ENCODE data around the gene VWA7.
"Not testable (repeated sequence)": the region's sequence is repeated elsewhere in the genome, so short reads cannot be mapped to it uniquely, and the experiment has no call there.

Gene VWA7

GRCh38 chr6:31801031-31801927 lies 24.2 kb upstream of the VWA7 start:
- DNase-seq (ENCODE audit: low read depth) = not testable (repeated sequence)

GRCh38 chr6:31799781-31800180 lies 22.7 kb upstream of the VWA7 start:
- no peak for DNase-seq (ENCODE audit: low read depth)

- DNase-seq (ENCODE audit: low read depth) = no peak
These were observed 20.5 kb upstream of the VWA7 start for GRCh38 chr6:31797588-31797987.

DNA sequence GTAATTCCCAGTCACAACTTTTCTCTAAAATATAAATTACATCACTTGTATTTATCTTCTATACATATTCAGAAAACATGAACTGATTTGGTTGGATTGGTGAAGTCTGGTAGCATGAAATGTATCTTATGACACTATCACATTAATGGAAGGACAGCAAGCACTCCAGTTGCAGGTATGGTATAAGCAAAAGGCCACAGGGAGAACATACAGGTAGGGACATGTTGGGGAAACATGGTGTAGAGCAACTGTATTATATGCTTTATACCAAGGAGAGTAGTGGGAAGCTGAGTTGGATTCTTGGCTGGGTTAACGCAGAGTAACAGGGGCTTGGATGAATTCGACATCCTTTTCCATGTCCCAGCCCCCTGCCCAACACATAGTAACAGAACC lies 19.9 kb upstream of the VWA7 start:
- no peak for DNase-seq (ENCODE audit: low read depth)

DNA sequence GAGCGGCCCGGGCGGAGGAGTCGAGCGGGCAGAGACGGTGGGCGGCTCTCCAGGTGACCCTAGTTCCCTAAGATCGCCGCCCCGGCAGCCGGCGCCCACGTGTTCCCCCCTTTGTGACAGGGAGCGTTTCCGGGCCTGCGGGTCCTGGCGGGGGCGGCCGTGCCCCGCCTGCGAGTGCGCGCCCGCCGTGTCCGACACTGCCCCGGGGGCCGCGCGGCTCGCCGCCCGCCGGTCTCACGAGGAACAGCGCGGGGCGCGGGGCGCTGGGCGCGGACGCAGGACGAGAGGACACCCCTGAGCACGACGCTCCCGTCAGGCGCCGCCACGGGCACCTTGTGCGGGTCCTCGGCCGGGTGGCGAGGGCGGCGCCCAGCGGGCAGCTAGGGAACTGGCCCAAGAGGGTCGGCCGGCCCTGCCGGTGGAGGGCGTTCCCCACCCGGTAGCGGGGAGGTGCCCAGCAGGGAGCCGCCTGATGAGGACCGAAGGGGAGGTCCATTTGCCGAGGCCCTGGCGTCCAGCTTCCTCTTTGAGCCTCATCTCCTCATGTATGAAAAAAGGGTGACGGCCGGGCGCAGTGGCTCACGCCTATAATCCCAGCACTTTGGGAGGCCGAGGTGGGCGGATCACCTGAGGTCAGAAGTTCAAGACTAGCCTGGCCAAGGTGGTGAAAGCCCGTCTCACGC lies 18.6 kb upstream of the VWA7 start, which contains the start of gene VARS1:
Gene VARS1 (minus strand): TSS at position 137 of the 683 bp plus-strand sequence. CDS start 535 bp downstream, outside the sequence.
- DNase-seq (ENCODE audit: low read depth) = peak; percentile 73

DNA sequence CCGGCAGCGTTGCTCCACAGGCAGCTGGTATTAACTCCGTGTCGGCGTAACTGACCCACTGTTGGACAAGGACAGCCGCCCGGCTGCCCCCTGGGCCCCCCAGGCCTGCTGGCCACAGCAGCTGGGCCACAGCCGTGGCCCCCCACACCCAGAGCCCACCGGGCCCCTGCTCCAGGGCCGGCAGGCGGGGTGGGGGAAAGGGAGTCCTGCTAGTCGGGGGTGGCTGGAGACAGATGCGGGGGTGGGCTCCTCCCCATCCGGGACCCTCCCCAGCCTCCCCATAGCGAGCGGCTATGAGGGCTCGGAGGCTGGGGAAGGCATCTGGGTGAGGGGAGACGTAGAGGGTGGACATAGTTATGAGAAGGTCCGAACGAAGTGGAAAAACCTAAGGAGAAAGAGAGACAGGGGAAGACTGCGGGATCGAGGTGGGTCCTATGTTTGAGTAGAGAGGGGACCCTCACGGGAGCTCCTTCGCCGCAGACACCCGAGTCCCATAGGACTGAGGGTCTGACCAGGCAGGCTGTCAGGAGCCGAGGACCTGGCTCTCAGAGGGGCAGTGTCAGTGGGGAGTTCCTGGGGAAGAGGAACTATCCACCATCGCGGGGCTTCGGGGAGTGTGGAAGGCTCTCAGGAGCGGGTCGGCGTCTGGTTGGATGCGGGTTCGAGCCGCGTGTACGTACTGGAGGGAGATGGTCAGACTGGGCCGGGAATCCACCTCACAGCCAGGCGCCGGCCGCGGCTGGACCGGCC lies 17.9 kb upstream of the VWA7 start:
- DNase-seq (ENCODE audit: low read depth) = no peak

GRCh38 chr6:31794294-31794865 lies 17.3 kb upstream of the VWA7 start:
- no peak for DNase-seq (ENCODE audit: low read depth)

GRCh38 chr6:31793927-31794245 lies 16.8 kb upstream of the VWA7 start:
- not testable (repeated sequence) for DNase-seq (ENCODE audit: low read depth)

- no peak for DNase-seq (ENCODE audit: low read depth)
These were observed 15.6 kb upstream of the VWA7 start for GRCh38 chr6:31792761-31793171.

GRCh38 chr6:31792090-31792374 lies 14.9 kb upstream of the VWA7 start:
- no peak for DNase-seq (ENCODE audit: low read depth)

DNA sequence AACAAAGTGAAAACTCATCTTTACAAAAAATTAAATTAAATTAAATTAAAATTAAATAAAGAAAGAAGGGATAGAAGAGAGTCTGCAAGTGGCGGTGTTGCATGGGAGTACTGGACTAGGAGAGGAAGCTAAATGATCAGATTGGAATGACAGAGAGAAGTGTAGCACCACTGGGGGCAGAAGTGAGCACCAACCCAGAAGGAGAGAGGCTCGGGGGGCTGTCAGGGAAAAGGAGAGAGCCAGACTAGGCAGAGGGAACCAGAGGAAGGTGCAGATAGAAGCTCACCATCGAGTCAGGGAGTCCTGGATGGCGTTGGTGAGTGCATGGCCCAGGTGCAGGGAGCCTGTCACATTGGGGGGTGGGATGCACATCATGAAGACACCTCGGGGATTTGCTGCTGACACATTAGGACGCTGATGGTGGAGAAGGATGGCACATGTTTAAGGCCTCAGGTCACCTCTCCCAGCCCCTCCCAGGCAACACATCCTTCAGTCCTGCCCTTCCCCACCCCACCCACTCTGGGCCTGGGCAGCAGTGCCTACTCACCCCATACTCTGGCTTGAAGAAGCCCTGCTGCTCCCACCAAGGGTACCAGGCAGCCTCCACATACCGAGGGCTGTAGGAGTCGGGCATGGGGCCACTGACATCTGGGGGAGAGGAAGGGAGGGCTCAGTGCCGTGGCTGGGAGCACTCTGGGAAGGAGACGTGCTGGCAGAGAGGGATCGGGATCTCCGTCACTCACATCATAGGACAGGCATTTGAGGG lies 14.4 kb upstream of the VWA7 start:
- no peak for DNase-seq (ENCODE audit: low read depth)

DNA sequence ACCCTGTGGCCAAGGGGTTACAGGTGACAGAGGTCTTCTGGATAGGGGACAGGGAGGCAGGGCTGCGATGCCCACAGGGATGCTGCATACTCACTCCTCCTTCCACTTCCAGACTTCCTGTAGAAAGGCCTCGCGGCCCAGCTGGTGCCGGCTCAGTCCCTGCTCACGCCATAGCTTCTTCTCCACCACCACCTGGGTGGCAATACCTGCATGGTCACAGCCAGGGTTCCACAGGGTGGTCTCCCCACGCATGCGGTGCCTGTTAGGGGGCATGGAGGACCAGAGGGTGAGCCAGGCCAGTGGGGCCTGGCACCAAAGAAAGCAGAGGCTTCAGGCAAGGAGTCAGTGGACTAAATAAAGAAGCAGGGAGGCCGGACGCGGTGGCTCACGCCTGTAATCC lies 8.3 kb upstream of the VWA7 start:
- no peak for DNase-seq (ENCODE audit: low read depth)

GRCh38 chr6:31784098-31784925 lies 7.2 kb upstream of the VWA7 start:
- DNase-seq (ENCODE audit: low read depth) = no peak

DNA sequence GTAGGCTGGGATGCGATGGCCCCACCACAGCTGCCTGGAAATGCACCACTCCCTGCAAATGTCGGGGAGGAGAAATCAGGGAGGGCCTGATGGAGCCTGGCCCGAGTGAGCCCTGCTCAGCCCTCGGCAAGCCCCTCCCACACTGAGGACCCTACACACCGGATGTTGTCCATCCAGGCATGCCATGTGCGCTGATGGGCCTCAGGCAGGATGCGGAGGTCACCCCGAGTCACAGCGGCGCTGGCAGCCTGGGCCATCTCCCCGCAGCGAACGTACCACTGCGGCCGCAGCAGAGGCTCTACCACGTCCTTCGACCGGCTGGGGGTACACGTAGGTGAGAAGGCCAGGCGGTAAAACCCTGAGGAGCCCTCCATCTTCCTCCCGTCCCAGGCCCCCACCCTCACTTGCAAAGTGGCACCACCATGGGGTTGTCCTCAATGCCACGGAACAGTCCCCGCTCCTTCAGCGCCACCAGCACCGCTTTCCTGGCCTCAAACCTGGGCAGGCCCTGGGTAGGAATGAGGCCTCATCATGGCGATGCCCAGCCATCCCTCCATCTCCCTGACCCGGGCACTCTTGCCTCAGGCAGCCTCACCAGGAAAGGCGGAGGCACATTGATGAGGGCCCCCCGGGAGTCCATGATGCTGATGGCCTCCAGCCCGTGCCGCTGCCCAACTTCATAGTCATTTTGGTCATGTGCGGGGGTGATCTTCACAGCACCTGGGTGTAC lies 5.2 kb upstream of the VWA7 start:
- DNase-seq (ENCODE audit: low read depth) = no peak

DNA sequence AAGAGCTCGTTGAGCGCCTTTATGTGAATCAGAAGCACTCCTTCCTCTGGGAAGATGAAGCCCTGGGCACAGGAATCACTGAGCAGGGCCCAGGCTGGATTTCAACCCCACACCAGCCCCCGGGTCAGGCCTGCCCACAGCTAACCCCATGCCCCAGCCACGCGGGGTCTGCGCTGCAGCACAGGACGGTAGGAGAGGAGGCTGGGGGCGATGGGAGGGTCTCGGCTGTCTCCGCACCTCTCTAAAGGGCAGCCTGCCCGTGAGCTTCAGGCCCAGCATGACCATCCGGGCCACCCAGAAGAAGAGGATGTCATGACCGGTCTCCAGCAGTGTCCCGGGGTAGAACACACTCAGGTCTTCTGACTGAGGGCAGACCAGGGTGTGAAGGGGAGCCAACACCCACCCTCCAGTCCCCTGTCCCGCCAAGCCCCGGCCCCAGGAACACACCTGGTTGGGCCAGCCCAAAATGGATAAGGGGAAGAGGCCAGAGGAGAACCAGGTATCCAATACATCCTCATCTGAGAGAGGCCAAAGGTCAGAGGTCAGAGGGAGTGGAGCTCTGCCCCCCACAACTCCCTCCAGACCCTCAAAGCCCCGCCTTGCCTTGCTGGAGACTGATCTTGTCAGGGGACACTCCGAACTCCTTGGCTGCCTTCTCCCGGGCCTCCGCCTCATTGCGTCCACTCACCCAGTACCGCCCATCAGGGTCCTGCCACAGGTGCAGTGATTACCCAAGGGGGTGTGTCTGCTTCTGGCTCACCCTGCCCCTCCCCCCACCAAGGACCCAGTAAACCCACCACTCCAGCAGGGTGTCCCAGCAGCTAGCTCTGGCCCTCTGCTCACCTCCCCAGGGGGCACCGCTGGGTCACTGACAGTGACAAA lies 4.4 kb upstream of the VWA7 start:
- DNase-seq (ENCODE audit: low read depth) = no peak

DNA sequence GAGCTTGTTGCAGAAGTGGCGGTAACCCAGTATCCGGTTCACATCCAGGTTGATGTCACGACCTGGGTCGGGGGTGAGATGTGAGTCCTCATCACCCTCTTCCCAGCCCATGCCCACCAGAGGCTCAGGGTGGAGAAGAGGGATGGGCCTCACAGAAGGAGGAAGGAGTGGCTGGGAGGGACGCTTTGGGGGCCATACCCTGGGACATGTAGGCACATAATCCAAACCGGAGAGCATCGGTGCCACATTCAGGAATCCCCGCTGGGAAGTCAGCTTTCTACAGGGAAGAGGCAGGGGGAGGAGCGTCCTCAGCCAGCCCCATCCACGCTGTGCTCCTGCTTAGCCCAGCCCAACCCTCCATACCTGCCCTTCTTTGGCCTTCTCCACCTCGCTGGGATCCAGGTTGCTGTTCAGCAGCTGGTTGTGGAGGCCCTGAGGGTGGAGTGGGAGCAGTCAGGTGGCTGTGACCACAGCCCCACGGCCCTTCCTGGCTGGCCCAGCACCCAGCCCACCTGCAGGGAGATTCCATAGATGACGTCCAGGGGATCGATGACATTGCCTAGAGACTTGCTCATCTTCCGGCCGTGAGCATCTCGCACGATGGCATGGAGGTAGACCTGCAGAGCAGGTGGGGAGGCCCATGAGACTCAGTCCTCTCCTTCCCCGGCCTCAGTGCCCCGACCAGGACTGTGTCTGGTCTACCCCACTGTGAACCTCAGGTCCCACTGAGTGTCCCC lies 3.5 kb upstream of the VWA7 start:
- DNase-seq (ENCODE audit: low read depth) = no peak

- no peak for DNase-seq (ENCODE audit: low read depth)
These were observed 2.8 kb upstream of the VWA7 start for GRCh38 chr6:31779908-31780307.

Measured in stimulated activated CD4-positive, alpha-beta T cell treated with anti-CD3 and anti-CD28 coated beads, Interleukin-2, amount 100 ng/mL, for 4 hours (primary cell).